HG03558 (cell line): Measurements from ENCODE around the gene CTNND2.

ENCODE experiments used
- ATAC-seq: cut with Tn5 transposase; IDR thresholded peaks from one replicate; pipeline ENCODE4 v1.9.1; 2021; ENCODE audit warnings: moderate number of reproducible peaks; ENCODE audit not compliant: unreplicated experiment; ENCODE audit errors: extremely low read depth

The CTNND2 gene

GRCh38 chr5:11904265-11904906 is at the start of gene CTNND2:
TSS of gene CTNND2 (minus strand) at chr5:11904446. CDS start at chr5:11903853, 593 bp downstream.
- ATAC-seq: no peak

- no peak for ATAC-seq
Measured at GRCh38 chr5:11946317-11946716, 42.1 kb upstream of the CTNND2 start.

GRCh38 chr5:11941566-11941965 is 37.3 kb upstream of the CTNND2 start:
- no peak for ATAC-seq

GRCh38 chr5:11931638-11932037 is 27.4 kb upstream of the CTNND2 start:
- ATAC-seq: no peak

- no peak for ATAC-seq
Measured at GRCh38 chr5:11928909-11929308, 24.7 kb upstream of the CTNND2 start.

- no peak for ATAC-seq
Measured at GRCh38 chr5:11925701-11926100, 21.5 kb upstream of the CTNND2 start.

GRCh38 chr5:11922394-11922793 is 18.1 kb upstream of the CTNND2 start:
- ATAC-seq: no peak

- no peak for ATAC-seq
Measured at GRCh38 chr5:11918463-11919045, 14.3 kb upstream of the CTNND2 start.

- ATAC-seq: no peak
Measured at GRCh38 chr5:11909471-11909870, 5.2 kb upstream of the CTNND2 start.

- no peak for ATAC-seq
Measured at GRCh38 chr5:11906497-11906896, 2.3 kb upstream of the CTNND2 start.

GRCh38 chr5:11905206-11905605 is 960 bp upstream of the CTNND2 start:
- ATAC-seq: no peak

GRCh38 chr5:11903614-11904264 is 507 bp downstream of the CTNND2 start:
- ATAC-seq: no peak

- no peak for ATAC-seq
Measured at GRCh38 chr5:11903121-11903613, 1.1 kb downstream of the CTNND2 start.

GRCh38 chr5:11902201-11902619 is 2.0 kb downstream of the CTNND2 start:
- no peak for ATAC-seq

- ATAC-seq: no peak
Measured at GRCh38 chr5:11898787-11899186, 5.5 kb downstream of the CTNND2 start.

GRCh38 chr5:11897781-11898180 is 6.5 kb downstream of the CTNND2 start:
- no peak for ATAC-seq

GRCh38 chr5:11894992-11895391 is 9.3 kb downstream of the CTNND2 start:
- ATAC-seq: no peak

GRCh38 chr5:11892832-11893231 is 11.4 kb downstream of the CTNND2 start:
- no peak for ATAC-seq

- ATAC-seq: no peak
Measured at GRCh38 chr5:11890777-11891176, 13.5 kb downstream of the CTNND2 start.

GRCh38 chr5:11888221-11888620 is 16.0 kb downstream of the CTNND2 start:
- ATAC-seq: no peak

- no peak for ATAC-seq
Measured at GRCh38 chr5:11878814-11879213, 25.4 kb downstream of the CTNND2 start.
